22Rv1 (cell line): ENCODE results near the gene RSPH3.

Source experiments
- CTCF ChIP-seq: fragments of 450-650 bp; IDR thresholded peaks from 2 replicates; pipeline ENCODE4 v1.5.1; 2017; ENCODE audit warnings: mild to moderate bottlenecking
- ZFX ChIP-seq: fragments of 450-650 bp; IDR thresholded peaks from 2 replicates; pipeline ENCODE4 v1.6.1; 2017; ENCODE audit warnings: antibody characterized with exemption, borderline replicate concordance

DNA sequence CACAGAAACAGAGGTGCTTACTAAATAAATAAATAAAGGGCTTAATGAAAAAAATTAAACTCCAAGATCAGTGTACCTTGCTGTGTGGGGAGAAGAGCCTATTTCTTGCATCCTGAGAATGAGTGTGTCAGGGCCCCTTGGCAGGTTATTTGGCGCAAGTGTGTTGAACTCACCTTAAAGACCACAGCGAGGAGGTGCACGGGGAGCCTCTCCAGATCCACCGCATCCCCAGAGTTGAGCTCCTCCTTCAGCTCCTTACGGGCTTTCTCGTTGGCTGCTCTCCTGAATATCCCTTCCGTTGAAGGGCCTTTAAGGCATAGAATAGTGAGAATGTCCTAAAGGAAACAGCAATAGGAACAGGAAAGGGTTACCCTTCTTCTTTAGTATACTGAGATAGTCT is 41.2 kb upstream of the RSPH3 start:
- TF ChIP-seq CTCF, result no peak
- no peak for TF ChIP-seq ZFX
